HUES6 (cell line): ENCODE measurements around the gene NRROS.
"Not testable (repeated sequence)": the region's sequence is repeated elsewhere in the genome, so short reads cannot be mapped to it uniquely, and the experiment has no call there.

Experiments
- H3K27ac ChIP-seq: 2 replicates; pipeline ENCODE4 v1.7.0; 2013; ENCODE audit warnings: low read depth, mild to moderate bottlenecking, low read length, inconsistent platforms
- H3K27me3 ChIP-seq: 2 replicates; pipeline ENCODE4 v1.6.1; 2013; ENCODE audit warnings: low read length; ENCODE audit not compliant: control insufficient read depth, insufficient read depth
- H3K36me3 ChIP-seq: 2 replicates; pipeline ENCODE4 v1.6.1; 2013; ENCODE audit warnings: low read length; ENCODE audit not compliant: control insufficient read depth, insufficient read depth
- H3K4me1 ChIP-seq: 2 replicates; pipeline ENCODE4 v1.6.1; 2013; ENCODE audit warnings: low read length; ENCODE audit not compliant: control insufficient read depth, insufficient read depth
- H3K4me3 ChIP-seq: 2 replicates; pipeline ENCODE4 v1.5.1; 2013; ENCODE audit warnings: low read depth, low read length
- H3K9ac ChIP-seq: one replicate; pipeline ENCODE4 v1.6.1; 2013; ENCODE audit warnings: mild to moderate bottlenecking, low read length
- H3K9me3 ChIP-seq: 2 replicates; pipeline ENCODE4 v1.6.1; 2013; ENCODE audit warnings: low read depth, low read length; ENCODE audit not compliant: control insufficient read depth, insufficient read depth

NRROS gene

GRCh38 chr3:196609805-196610515, 29.5 kb upstream of the NRROS start:
- H3K4me3 ChIP-seq, result no peak overlapping the region
- H3K27ac ChIP-seq, result no peak overlapping the region
- no peak overlapping the region for H3K9ac ChIP-seq
- peaks cover 20% of the 10 kb centered on the region for H3K4me1 ChIP-seq
- no peaks in the 10 kb centered on the region for H3K27me3 ChIP-seq
- H3K9me3 ChIP-seq, result no peaks in the 10 kb centered on the region
- no peaks in the 10 kb centered on the region for H3K36me3 ChIP-seq

GRCh38 chr3:196611761-196612483, 27.6 kb upstream of the NRROS start:
- peaks cover 20% of the 10 kb centered on the region for H3K4me1 ChIP-seq

GRCh38 chr3:196615234-196615633, 24.3 kb upstream of the NRROS start:
- H3K4me3 ChIP-seq, H3K36me3 ChIP-seq, H3K9ac ChIP-seq, H3K9me3 ChIP-seq, H3K27ac ChIP-seq, H3K27me3 ChIP-seq: not testable (repeated sequence)
- peaks cover 26% of the 10 kb centered on the region for H3K4me1 ChIP-seq

More at GRCh38 chr3:196611761-196612483, 27.6 kb upstream of the NRROS start:
- no peak overlapping the region for H3K27ac ChIP-seq
- H3K9ac ChIP-seq, result no peak overlapping the region
- no peaks in the 10 kb centered on the region for H3K36me3 ChIP-seq
- H3K27me3 ChIP-seq, result no peaks in the 10 kb centered on the region
- H3K9me3 ChIP-seq, result no peaks in the 10 kb centered on the region
- H3K4me3 ChIP-seq, result no peak overlapping the region

GRCh38 chr3:196617256-196617655, 22.2 kb upstream of the NRROS start:
- H3K27ac ChIP-seq, result no peak overlapping the region
- H3K36me3 ChIP-seq, result no peaks in the 10 kb centered on the region
- H3K4me3 ChIP-seq, result no peak overlapping the region
- no peaks in the 10 kb centered on the region for H3K27me3 ChIP-seq
- H3K9me3 ChIP-seq, result no peaks in the 10 kb centered on the region
- H3K4me1 ChIP-seq, result peaks cover 20% of the 10 kb centered on the region
- H3K9ac ChIP-seq, result no peak overlapping the region

GRCh38 chr3:196619223-196619622, 20.3 kb upstream of the NRROS start:
- Histone ChIP-seq H3K9ac (no peak overlapping the region), H3K27ac (no peak overlapping the region), H3K27me3 (no peaks in the 10 kb centered on the region)

GRCh38 chr3:196619627-196620026, 19.9 kb upstream of the NRROS start:
- H3K9ac ChIP-seq, H3K9me3 ChIP-seq, H3K36me3 ChIP-seq, H3K4me3 ChIP-seq, H3K27me3 ChIP-seq, H3K27ac ChIP-seq: not testable (repeated sequence)
- H3K4me1 ChIP-seq, result peaks cover 14% of the 10 kb centered on the region

More at GRCh38 chr3:196619223-196619622, 20.3 kb upstream of the NRROS start:
- peaks cover 14% of the 10 kb centered on the region for H3K4me1 ChIP-seq
- H3K4me3 ChIP-seq, result no peak overlapping the region
- no peaks in the 10 kb centered on the region for H3K9me3 ChIP-seq
- H3K36me3 ChIP-seq, result no peaks in the 10 kb centered on the region

- H3K27ac ChIP-seq, result no peak overlapping the region
- no peak overlapping the region for H3K9ac ChIP-seq
Observed at GRCh38 chr3:196620161-196620604, 19.3 kb upstream of the NRROS start.

GRCh38 chr3:196620684-196621083, 18.8 kb upstream of the NRROS start:
- Histone ChIP-seq H3K27ac (no peak overlapping the region), H3K4me1 (peaks cover 14% of the 10 kb centered on the region)

More at GRCh38 chr3:196620161-196620604, 19.3 kb upstream of the NRROS start:
- Histone ChIP-seq H3K27me3 (no peaks in the 10 kb centered on the region), H3K4me1 (peaks cover 14% of the 10 kb centered on the region), H3K9me3 (no peaks in the 10 kb centered on the region), H3K4me3 (no peak overlapping the region), H3K36me3 (no peaks in the 10 kb centered on the region)

GRCh38 chr3:196621611-196622010, 17.9 kb upstream of the NRROS start:
- no peaks in the 10 kb centered on the region for H3K27me3 ChIP-seq
- H3K36me3 ChIP-seq, result no peaks in the 10 kb centered on the region
- H3K9me3 ChIP-seq, result no peaks in the 10 kb centered on the region
- peaks cover 14% of the 10 kb centered on the region for H3K4me1 ChIP-seq
- no peak overlapping the region for H3K9ac ChIP-seq
- no peak overlapping the region for H3K4me3 ChIP-seq
- H3K27ac ChIP-seq, result no peak overlapping the region

More at GRCh38 chr3:196620684-196621083, 18.8 kb upstream of the NRROS start:
- Histone ChIP-seq H3K9ac (no peak overlapping the region), H3K27me3 (no peaks in the 10 kb centered on the region), H3K9me3 (no peaks in the 10 kb centered on the region), H3K36me3 (no peaks in the 10 kb centered on the region), H3K4me3 (no peak overlapping the region)

- Histone ChIP-seq H3K9ac (no peak overlapping the region), H3K27ac (no peak overlapping the region), H3K36me3 (no peaks in the 10 kb centered on the region), H3K9me3 (no peaks in the 10 kb centered on the region), H3K27me3 (no peaks in the 10 kb centered on the region), H3K4me3 (no peak overlapping the region), H3K4me1 (peaks cover 21% of the 10 kb centered on the region)
Observed at GRCh38 chr3:196624067-196624790, 15.3 kb upstream of the NRROS start.

GRCh38 chr3:196624907-196625306, 14.6 kb upstream of the NRROS start:
- H3K27me3 ChIP-seq, result no peaks in the 10 kb centered on the region
- H3K9ac ChIP-seq, result no peak overlapping the region
- no peak overlapping the region for H3K4me3 ChIP-seq
- no peak overlapping the region for H3K27ac ChIP-seq
- H3K4me1 ChIP-seq, result peaks cover 19% of the 10 kb centered on the region
- H3K9me3 ChIP-seq, result no peaks in the 10 kb centered on the region
- H3K36me3 ChIP-seq, result no peaks in the 10 kb centered on the region
